Parathyroid adenoma (tissue), 2 donors: ENCODE results near the gene SLC34A1.

Source experiments
- H2AFZ ChIP-seq: fragments of 300-600 bp; sonication (generic); one replicate; pipeline ENCODE4 v1.7.0; 2017; ENCODE audit warnings: antibody characterized with exemption, mild to moderate bottlenecking
- H3K27ac ChIP-seq: fragments of 300-600 bp; sonication (generic); one replicate; pipeline ENCODE4 v1.7.0; 2017
- H3K27me3 ChIP-seq: fragments of 300-600 bp; sonication (generic); one replicate; pipeline ENCODE4 v1.7.0; 2017; ENCODE audit warnings: low read length; ENCODE audit not compliant: control insufficient read depth, insufficient read depth
- H3K36me3 ChIP-seq: fragments of 300-600 bp; sonication (generic); one replicate; pipeline ENCODE4 v1.7.0; 2017; ENCODE audit warnings: low read length; ENCODE audit not compliant: control insufficient read depth, insufficient read depth
- H3K4me1 ChIP-seq: fragments of 300-600 bp; sonication (generic); one replicate; pipeline ENCODE4 v1.7.0; 2017; ENCODE audit warnings: control low read depth
- H3K4me2 ChIP-seq: fragments of 300-600 bp; sonication (generic); one replicate; pipeline ENCODE4 v1.7.0; 2017; ENCODE audit warnings: low read length
- H3K4me3 ChIP-seq: fragments of 300-600 bp; sonication (generic); one replicate; pipeline ENCODE4 v1.7.0; 2017; ENCODE audit warnings: low read depth, low read length
- H3K79me2 ChIP-seq: fragments of 300-600 bp; sonication (generic); one replicate; pipeline ENCODE4 v1.7.0; 2017; ENCODE audit warnings: control low read depth
- H3K9ac ChIP-seq: fragments of 300-600 bp; sonication (generic); one replicate; pipeline ENCODE4 v1.7.0; 2017; ENCODE audit warnings: mild to moderate bottlenecking
- H3K9me3 ChIP-seq: fragments of 300-600 bp; sonication (generic); one replicate; pipeline ENCODE4 v1.7.0; 2017; ENCODE audit warnings: low read length; ENCODE audit not compliant: control insufficient read depth
- TF ChIP-seq, protein P1 (sequence below): fragments of 300-600 bp; sonication (generic); IDR thresholded peaks from one replicate; pipeline ENCODE4 v1.7.0; 2017; ENCODE audit warnings: antibody characterized with exemption, mild to moderate bottlenecking
- donor health status: primary hyperparathyroidism.

SLC34A1 gene

DNA sequence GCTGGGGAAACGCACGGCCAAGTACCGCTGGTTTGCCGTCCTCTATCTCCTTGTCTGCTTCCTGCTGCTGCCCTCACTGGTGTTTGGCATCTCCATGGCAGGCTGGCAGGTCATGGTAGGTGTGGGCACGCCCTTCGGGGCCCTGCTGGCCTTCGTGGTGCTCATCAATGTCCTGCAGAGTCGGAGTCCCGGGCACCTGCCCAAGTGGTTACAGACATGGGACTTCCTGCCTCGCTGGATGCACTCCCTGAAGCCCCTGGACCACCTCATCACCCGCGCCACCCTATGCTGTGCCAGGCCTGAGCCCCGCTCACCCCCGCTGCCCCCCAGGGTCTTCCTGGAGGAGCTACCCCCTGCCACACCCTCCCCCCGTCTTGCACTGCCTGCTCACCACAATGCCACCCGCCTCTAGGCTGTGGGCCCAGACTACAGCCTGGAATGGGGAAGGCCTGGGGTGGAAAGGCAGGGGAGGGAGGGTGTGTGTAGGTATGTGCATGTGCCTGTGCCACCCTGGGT, 13.7 kb downstream of the SLC34A1 start:
- H2AFZ ChIP-seq: no peak overlapping the region
- H3K36me3 ChIP-seq: no peaks in the 10 kb centered on the region
- TF ChIP-seq, protein P1, sequence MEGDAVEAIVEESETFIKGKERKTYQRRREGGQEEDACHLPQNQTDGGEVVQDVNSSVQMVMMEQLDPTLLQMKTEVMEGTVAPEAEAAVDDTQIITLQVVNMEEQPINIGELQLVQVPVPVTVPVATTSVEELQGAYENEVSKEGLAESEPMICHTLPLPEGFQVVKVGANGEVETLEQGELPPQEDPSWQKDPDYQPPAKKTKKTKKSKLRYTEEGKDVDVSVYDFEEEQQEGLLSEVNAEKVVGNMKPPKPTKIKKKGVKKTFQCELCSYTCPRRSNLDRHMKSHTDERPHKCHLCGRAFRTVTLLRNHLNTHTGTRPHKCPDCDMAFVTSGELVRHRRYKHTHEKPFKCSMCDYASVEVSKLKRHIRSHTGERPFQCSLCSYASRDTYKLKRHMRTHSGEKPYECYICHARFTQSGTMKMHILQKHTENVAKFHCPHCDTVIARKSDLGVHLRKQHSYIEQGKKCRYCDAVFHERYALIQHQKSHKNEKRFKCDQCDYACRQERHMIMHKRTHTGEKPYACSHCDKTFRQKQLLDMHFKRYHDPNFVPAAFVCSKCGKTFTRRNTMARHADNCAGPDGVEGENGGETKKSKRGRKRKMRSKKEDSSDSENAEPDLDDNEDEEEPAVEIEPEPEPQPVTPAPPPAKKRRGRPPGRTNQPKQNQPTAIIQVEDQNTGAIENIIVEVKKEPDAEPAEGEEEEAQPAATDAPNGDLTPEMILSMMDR: no peak
- no peaks in the 10 kb centered on the region for H3K27me3 ChIP-seq
- no peak overlapping the region for H3K27ac ChIP-seq
- H3K4me3 ChIP-seq: no peak overlapping the region
- H3K9me3 ChIP-seq: no peaks in the 10 kb centered on the region
- no peaks in the 10 kb centered on the region for H3K79me2 ChIP-seq
- no peak overlapping the region for H3K4me2 ChIP-seq
- no peak overlapping the region for H3K9ac ChIP-seq
- peaks cover 7% of the 10 kb centered on the region for H3K4me1 ChIP-seq

DNA sequence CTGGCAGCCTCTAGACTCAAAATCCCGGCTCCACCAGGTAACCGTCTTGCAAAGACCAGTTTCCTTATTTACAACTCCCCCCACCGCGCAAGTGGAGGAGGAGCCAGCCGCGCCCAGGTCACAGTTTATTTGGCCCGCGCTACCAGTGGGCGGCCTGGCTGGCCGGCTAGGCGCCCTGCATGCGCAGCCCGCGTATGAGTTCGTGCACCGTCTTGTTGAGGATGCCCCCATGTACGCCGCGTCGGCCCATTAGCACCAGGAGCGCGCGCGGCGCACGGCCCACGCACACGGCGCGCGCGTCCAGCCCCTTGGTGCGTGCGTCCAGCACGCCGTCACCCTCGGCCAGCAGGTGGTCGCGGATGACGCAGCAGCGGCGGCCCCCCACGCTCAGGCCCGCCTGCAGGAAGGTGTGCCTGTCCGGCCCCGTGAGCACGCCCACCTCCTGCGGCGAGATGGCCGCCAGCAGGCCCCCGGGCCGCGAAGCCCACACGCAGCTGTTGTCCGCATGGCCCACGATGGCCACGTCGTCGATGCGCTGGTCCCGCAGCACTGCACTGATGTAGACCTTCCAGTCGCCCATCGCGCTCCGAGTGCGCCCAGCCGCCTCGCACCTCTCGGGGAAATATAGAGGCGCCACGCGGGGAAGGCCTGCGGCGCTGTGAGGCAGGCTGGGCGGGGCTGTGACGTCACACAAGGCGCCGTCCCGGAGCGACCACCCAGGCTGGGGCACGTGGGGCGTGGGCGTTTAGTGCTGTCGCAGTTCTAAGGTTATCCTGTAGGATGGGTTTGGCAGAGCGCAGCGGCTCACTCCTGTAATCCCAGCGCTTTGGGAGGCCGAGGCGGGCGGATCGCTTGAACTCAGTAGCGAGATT, 16.0 kb downstream of the SLC34A1 start, which contains the start of gene PFN3:
Gene PFN3 (minus strand): TSS at position 665 of the 872 bp plus-strand sequence. CDS start 85 bp downstream, at position 580.
- no peaks in the 10 kb centered on the region for H3K9me3 ChIP-seq
- H3K27me3 ChIP-seq: no peaks in the 10 kb centered on the region
- TF ChIP-seq, protein P1: no peak
- no peak within 1 kb of the TSS for H3K4me3 ChIP-seq
- H3K4me2 ChIP-seq: no peak within 1 kb of the TSS
- H3K27ac ChIP-seq: no peak within 1 kb of the TSS
- no peaks in the 10 kb centered on the region for H3K36me3 ChIP-seq
- no peak within 1 kb of the TSS for H2AFZ ChIP-seq
- H3K9ac ChIP-seq: no peak within 1 kb of the TSS
- no peaks in the 10 kb centered on the region for H3K79me2 ChIP-seq
- peaks cover 26% of the 10 kb centered on the region for H3K4me1 ChIP-seq

DNA sequence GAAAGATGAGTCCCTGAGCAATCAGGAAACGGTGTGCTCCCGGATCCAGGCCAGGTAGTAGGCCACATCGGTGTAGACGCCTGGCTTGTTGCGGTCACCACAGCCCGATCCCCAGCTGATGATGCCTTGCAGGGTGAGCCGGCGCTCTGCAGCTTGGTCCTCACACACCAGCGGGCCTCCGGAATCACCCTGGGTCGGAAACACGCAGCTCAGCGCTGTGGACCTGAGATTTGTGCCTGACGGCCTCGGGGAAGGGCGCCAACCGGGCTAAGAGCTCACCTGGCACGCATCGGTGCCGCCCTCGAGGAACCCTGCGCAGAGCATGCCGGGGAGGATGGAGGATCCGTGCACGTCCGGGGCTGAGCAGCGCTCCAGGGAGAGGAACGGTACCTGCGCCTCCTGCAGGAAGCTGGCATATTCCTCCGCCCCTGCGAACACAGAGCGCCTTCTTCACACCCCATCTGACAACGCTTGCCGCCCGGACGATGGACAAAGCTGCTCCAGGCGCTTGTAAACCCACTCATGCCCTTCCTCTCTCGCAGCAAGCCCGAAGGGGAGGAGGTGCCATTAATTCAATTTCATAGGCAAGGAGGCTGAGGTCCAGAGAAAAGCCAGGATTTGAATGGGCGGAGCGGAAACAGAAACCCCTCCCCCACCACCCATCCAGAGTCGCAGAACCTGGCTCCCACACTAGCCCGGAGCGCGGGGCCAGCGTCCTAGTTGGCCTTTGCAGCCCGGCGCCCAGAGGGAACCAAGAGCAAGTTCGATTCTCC, 18.2 kb downstream of the SLC34A1 start:
- Histone ChIP-seq H3K4me2 (peak overlapping the region; percentile 93), H3K9ac (no peak overlapping the region), H3K9me3 (no peaks in the 10 kb centered on the region), H3K27ac (no peak overlapping the region), H3K79me2 (no peaks in the 10 kb centered on the region), H2AFZ (peak overlapping the region; percentile 80), H3K4me3 (peak overlapping the region; percentile 65), H3K36me3 (no peaks in the 10 kb centered on the region), H3K4me1 (peaks cover 26% of the 10 kb centered on the region), H3K27me3 (no peaks in the 10 kb centered on the region)
- TF ChIP-seq, protein P1: peak; percentile 45

DNA sequence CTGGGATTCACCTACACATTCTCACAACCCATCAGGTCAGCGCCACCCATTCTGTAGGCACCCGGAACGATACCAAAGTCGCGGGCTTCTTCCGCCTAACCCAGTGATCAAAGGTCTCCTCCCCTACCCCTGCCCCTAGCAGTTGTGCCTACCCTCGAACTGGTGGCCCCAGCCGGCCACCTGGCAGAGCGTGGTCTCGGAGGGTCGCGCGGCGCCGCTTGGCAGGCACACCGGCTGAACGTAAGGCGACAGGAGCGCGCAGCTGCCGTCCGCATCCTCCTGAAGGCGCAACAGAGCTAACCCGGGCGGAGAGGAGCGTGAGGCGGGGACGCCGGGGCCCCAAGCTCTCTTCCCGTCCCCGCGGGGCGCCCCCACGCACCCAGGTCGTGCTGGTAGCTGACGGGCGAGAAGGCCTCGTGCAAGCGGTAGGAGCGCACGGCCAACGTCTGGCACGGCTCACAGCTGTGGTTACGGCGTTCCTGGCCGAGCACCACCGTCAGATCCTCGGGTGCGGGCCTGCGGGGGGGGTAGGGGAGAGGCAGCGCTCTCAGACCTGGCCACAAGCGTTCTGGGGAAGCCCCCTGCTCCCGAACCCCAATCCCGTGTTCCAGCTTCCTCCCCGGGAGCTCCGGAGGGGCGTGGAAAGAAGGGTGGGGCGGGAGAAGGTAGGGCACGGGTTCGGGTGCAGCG, 19.0 kb downstream of the SLC34A1 start:
- Histone ChIP-seq H3K4me3 (peak overlapping the region; percentile 65), H3K4me2 (peak overlapping the region; percentile 93), H3K9me3 (no peaks in the 10 kb centered on the region), H3K4me1 (peaks cover 26% of the 10 kb centered on the region), H3K9ac (no peak overlapping the region), H2AFZ (peak overlapping the region; percentile 80), H3K27me3 (no peaks in the 10 kb centered on the region), H3K79me2 (no peaks in the 10 kb centered on the region), H3K36me3 (no peaks in the 10 kb centered on the region), H3K27ac (no peak overlapping the region)
- TF ChIP-seq, protein P1: no peak
